HepG2 (cell line): ENCODE measurements around the gene DGCR6L. TPM values are rescaled to one million over a fixed set of nuclear protein-coding genes. Genes with fewer than 3 reads are reported as not detected.
"Not testable (repeated sequence)": the region's sequence is repeated elsewhere in the genome, so short reads cannot be mapped to it uniquely, and the experiment has no call there.

Experiments used
- ATAC-seq: fragments of 200-7000 bp; cut with Tn5 transposase; 3 replicates; pipeline ENCODE4 v1.9.1; 2020; ENCODE audit warnings: mild to moderate bottlenecking, moderate library complexity
- BruUV-seq: library from RNA; stranded (reverse); fragments of 400-500 nt; replicated peaks from 2 replicates; lab custom pipeline; 2021; lab: Mats Ljungman, UMichigan
- CTCF ChIA-PET: fragments of 300-600 bp; formaldehyde crosslinking; extraction: SDS; loops from one replicate; lab custom pipeline; 2021; ENCODE audit warnings: low total read pairs, inconsistent platforms, low intra/inter-chr PET ratio; lab: Yijun Ruan, JAX
- POLR2A ChIA-PET: fragments of 350-600 bp; sonication (Branson Sonifier 250); formaldehyde crosslinking; loops from one replicate; lab custom pipeline; 2020; ENCODE audit warnings: antibody characterized with exemption, inconsistent platforms; lab: Yijun Ruan, JAX
- DNase-seq: peaks from one replicate; pipeline ENCODE4 v3.0.0-alpha.2; 2015; ENCODE audit warnings: low spot score
- FAIRE-seq: peaks from 3 replicates; lab custom pipeline; 2011; peaks lifted over from hg19 to GRCh38; lab: Jason Lieb, UNC
- H2AFZ ChIP-seq: one replicate; pipeline ENCODE4 v1.6.1; 2011; ENCODE audit warnings: low read length, inconsistent platforms
- H3K27ac ChIP-seq: fragments of 300-600 bp; 3 replicates; pipeline ENCODE4 v1.8.0; 2011; ENCODE audit warnings: mixed run types, mild to moderate bottlenecking, mixed read lengths, low read length, inconsistent platforms; ENCODE audit not compliant: insufficient read depth; ENCODE audit errors: extremely low read length
- H3K27me3 ChIP-seq, 2 experiments: fragments of 200-600 bp in 1 of 2; 2 replicates in 1 of 2; 3 replicates in 1 of 2; pipeline versions ENCODE4 v1.6.0 to v1.8.0; 2011; ENCODE audit warnings: low read length in 2 of 2, mild to moderate bottlenecking in 2 of 2, moderate library complexity in 2 of 2, inconsistent platforms in 1 of 2; ENCODE audit not compliant: insufficient read depth in 2 of 2, control insufficient read depth in 1 of 2
- H3K36me3 ChIP-seq, 2 experiments: fragments of 200-600 bp in 1 of 2; replicated peaks in 1 of 2; 2 replicates in 1 of 2; 3 replicates in 1 of 2; pipeline versions ENCODE4 v1.5.1 to v1.8.0; 2011; ENCODE audit warnings: low read length in 2 of 2, inconsistent platforms in 1 of 2; ENCODE audit not compliant: insufficient read depth in 2 of 2, control insufficient read depth in 1 of 2
- H3K4me1 ChIP-seq: 2 replicates; pipeline ENCODE4 v1.5.1; 2012; ENCODE audit warnings: low read length, inconsistent platforms; ENCODE audit not compliant: insufficient read depth
- H3K4me2 ChIP-seq: 2 replicates; pipeline ENCODE4 v1.6.0; 2011; ENCODE audit warnings: low read depth, low read length, inconsistent platforms
- H3K4me3 ChIP-seq, 3 experiments: fragments of 200-600 bp in 1 of 3; sonication (generic), shearing (Covaris generic) in 1 of 3; replicated peaks in 1 of 3; 2 replicates each; pipeline ENCODE4 v1.5.1; 2011 to 2016; ENCODE audit warnings: low read length in 3 of 3, inconsistent platforms in 2 of 3, low read depth in 2 of 3, mild to moderate bottlenecking in 2 of 3, control low read depth in 1 of 3, mixed read lengths in 1 of 3; ENCODE audit not compliant: insufficient read depth in 1 of 3
- H3K79me2 ChIP-seq: one replicate; pipeline ENCODE4 v1.6.1; 2011; ENCODE audit warnings: low read length, inconsistent platforms; ENCODE audit not compliant: insufficient read depth
- H3K9ac ChIP-seq: 2 replicates; pipeline ENCODE4 v1.6.0; 2011; ENCODE audit warnings: mild to moderate bottlenecking, low read depth, low read length, inconsistent platforms; ENCODE audit not compliant: insufficient read depth
- H3K9me3 ChIP-seq: 2 replicates; pipeline ENCODE4 v1.5.1; 2012; ENCODE audit warnings: mild to moderate bottlenecking, low read length
- H4K20me1 ChIP-seq: 2 replicates; pipeline ENCODE4 v1.6.0; 2011; ENCODE audit warnings: inconsistent platforms, mild to moderate bottlenecking, low read length, moderate library complexity; ENCODE audit not compliant: insufficient read depth
- WGBS: methylation state at CpG from one replicate; pipeline ENCODE4 v1.1.6; 2017; ENCODE audit warnings: low lambda C conversion rate; 5-methylcytosine and 5-hydroxymethylcytosine counted together
- in situ Hi-C: cut with HindIII; loops from 2 replicates; pipeline ENCODE4 v1.10.0; 2017; ENCODE audit warnings: low pct_unique_long_range_greater_than_20kb; ENCODE audit not compliant: extremely low pct_ligation_motif_present
- intact Hi-C: fragments of 100-400 bp; cut with micrococcal nuclease; formaldehyde crosslinking; loops from one replicate; pipeline ENCODE4 v1.10.0; 2022; ENCODE audit not compliant: unreplicated experiment
- polyA plus RNA-seq, 8 experiments: library from polyadenylated mRNA; depleted of rRNA in 3 of 8; stranded (reverse) in 7 of 8; unstranded in 1 of 8; fragments of >200 nt; fragmentation: Illumina TruSeq in 4 of 8; extraction: Trizol in 4 of 8; gene quantifications; 2 replicates each; pipeline versions ENCODE4 v1.2.1 to v1.2.3, GENCODE V29; 2011 to 2016; ENCODE audit warnings: low read depth in 4 of 8, missing spikeins in 1 of 8, mixed read lengths in 1 of 8; ENCODE audit not compliant: insufficient read depth in 1 of 8
- total RNA-seq, 5 experiments: library from RNA; depleted of rRNA; stranded (reverse); fragments of >200 nt; fragmentation: Illumina TruSeq; extraction: Trizol; gene quantifications; 2 replicates each; pipeline ENCODE4 v1.2.3, GENCODE V29; 2016; ENCODE audit warnings: low read depth in 1 of 5

Gene DGCR6L
- total and polyA plus RNA-seq, 2 of the 13 experiments (the other 11 are each of a cell fraction or from before 2014, with no cell fraction given), result 17.5 to 35.3 TPM

- H2AFZ ChIP-seq, BruUV-seq, H3K4me3 ChIP-seq, H4K20me1 ChIP-seq, H3K36me3 ChIP-seq, CTCF ChIA-PET, intact Hi-C loops, H3K4me2 ChIP-seq, H3K9me3 ChIP-seq, H3K79me2 ChIP-seq, FAIRE-seq, H3K9ac ChIP-seq, DNase-seq, H3K27me3 ChIP-seq, POLR2A ChIA-PET, in situ Hi-C loops, ATAC-seq, H3K27ac ChIP-seq: not testable (repeated sequence)
- peaks cover 14% of the 10 kb centered on the region for H3K4me1 ChIP-seq
- 26% methylated on average over 6 of the region's 6 CpGs for WGBS
Observed at GRCh38 chr22:20310773-20311172, 9.1 kb downstream of the DGCR6L start.

- H3K4me2 ChIP-seq, H4K20me1 ChIP-seq, in situ Hi-C loops, POLR2A ChIA-PET, BruUV-seq, intact Hi-C loops, H3K9me3 ChIP-seq, H2AFZ ChIP-seq, H3K4me3 ChIP-seq, H3K9ac ChIP-seq, H3K79me2 ChIP-seq, CTCF ChIA-PET, ATAC-seq, FAIRE-seq, H3K36me3 ChIP-seq, DNase-seq, H3K27ac ChIP-seq, H3K27me3 ChIP-seq: not testable (repeated sequence)
- H3K4me1 ChIP-seq, result peaks cover 14% of the 10 kb centered on the region
- WGBS, result 80% methylated on average over 1 of the region's 7 CpGs
Observed at GRCh38 chr22:20310180-20310579, 9.7 kb downstream of the DGCR6L start.

DNA sequence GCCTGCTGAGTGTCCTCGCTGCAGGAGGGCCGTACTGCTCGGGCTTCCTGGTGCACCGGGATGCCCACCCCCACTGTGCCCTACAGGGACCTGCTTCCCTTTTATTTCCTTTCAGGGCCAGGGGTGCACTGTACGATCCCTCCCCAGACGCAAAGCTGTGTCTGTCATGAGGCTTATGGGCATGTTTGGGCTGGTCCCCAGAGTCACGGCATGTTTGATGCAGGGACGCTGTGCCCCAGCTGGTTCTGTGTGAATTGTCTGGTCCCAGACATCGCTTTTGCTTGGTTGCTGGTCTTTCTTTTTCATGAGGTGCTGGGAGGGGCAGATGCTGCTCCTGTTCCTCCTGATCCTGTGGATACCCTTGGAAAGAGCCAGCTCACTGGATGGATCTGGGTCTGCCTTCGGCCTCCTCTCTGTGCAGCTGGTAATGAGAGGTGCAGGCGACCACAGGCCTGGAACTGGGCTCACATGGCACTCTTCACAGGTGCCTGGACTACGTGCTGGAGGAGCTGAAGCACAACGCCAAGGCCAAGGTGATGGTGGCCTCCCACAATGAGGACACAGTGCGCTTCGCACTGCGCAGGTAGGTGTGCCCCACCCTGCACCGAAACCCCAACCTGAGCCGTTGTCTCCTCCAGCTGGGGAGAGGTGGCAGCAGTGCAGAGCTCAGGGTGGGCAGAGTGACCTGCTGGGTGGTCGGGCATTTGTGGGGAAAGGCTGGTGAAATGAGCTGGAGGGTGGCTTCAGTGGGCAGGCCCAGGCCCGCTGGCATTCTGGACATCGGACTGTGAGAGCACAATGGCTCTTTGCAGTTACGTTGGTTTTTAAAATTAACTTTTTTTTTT, 10.8 kb downstream of the DGCR6L start:
- H4K20me1 ChIP-seq, CTCF ChIA-PET, POLR2A ChIA-PET, intact Hi-C loops, ATAC-seq, H3K4me2 ChIP-seq, FAIRE-seq, H3K9me3 ChIP-seq, DNase-seq, H3K9ac ChIP-seq, H3K27ac ChIP-seq, H3K36me3 ChIP-seq, in situ Hi-C loops, H3K79me2 ChIP-seq, H2AFZ ChIP-seq, H3K27me3 ChIP-seq, H3K4me3 ChIP-seq, BruUV-seq: not testable (repeated sequence)
- peaks cover 14% of the 10 kb centered on the region for H3K4me1 ChIP-seq
- WGBS, result 50% methylated on average over 11 of the region's 22 CpGs

GRCh38 chr22:20307448-20308447, 12.1 kb downstream of the DGCR6L start:
- H2AFZ ChIP-seq, H3K27me3 ChIP-seq, H3K4me2 ChIP-seq, H3K9ac ChIP-seq, ATAC-seq, FAIRE-seq, H3K4me3 ChIP-seq, H3K9me3 ChIP-seq, H4K20me1 ChIP-seq, POLR2A ChIA-PET, in situ Hi-C loops, DNase-seq, intact Hi-C loops, CTCF ChIA-PET, H3K27ac ChIP-seq, H3K36me3 ChIP-seq, BruUV-seq, H3K4me1 ChIP-seq, H3K79me2 ChIP-seq: not testable (repeated sequence)
- 11% methylated on average over 3 of the region's 14 CpGs for whole genome bisulfite sequencing
